Esophagus squamous epithelium (tissue), 5 donors: Measurements from ENCODE around the gene DKC1. TPM values are rescaled to one million over a fixed set of nuclear protein-coding genes. Genes with fewer than 3 reads are reported as not detected.
A peak's percentile ranks its signal among the peaks of the same experiment; 100 is the strongest.

ENCODE experiments used
- DNase-seq: peaks from one replicate; lab custom pipeline; 2025; lab: John Stamatoyannopoulos, UW
- H3K27ac ChIP-seq, 4 donors: fragments of 200-600 bp; sonication (generic); one replicate each; pipeline ENCODE4 v1.5.1; 2016 to 2019; ENCODE audit warnings: mild to moderate bottlenecking in 1 of 4
- H3K27me3 ChIP-seq, 4 donors: fragments of 200-600 bp; sonication (generic); 1 replicate in 3 of 4; 2 replicates in 1 of 4; pipeline versions ENCODE4 v1.5.1 to v1.6.0; 2017 to 2021; ENCODE audit warnings: antibody characterized with exemption in 1 of 4
- H3K36me3 ChIP-seq, 3 donors: fragments of 200-600 bp; sonication (generic); one replicate each; pipeline ENCODE4 v1.5.1; 2016 to 2019
- H3K4me1 ChIP-seq, 3 donors: fragments of 200-600 bp; sonication (generic); one replicate each; pipeline ENCODE4 v1.5.1; 2017 to 2019
- H3K4me3 ChIP-seq, 4 donors: fragments of 200-600 bp; sonication (generic); 1 replicate in 3 of 4; 2 replicates in 1 of 4; pipeline ENCODE4 v1.5.1; 2016 to 2019; ENCODE audit warnings: mild to moderate bottlenecking in 2 of 4, moderate library complexity in 1 of 4
- H3K9me3 ChIP-seq, 3 donors: fragments of 200-600 bp; sonication (generic); one replicate each; pipeline ENCODE4 v1.5.1; 2016 to 2019
- POLR2A ChIP-seq, 4 donors: fragments of 450-650 bp; IDR thresholded peaks; one replicate each; pipeline ENCODE4 v1.6.1; 2017; ENCODE audit warnings: antibody characterized with exemption in 4 of 4, mild to moderate bottlenecking in 4 of 4, moderate library complexity in 3 of 4
- WGBS, 2 donors: methylation state at CpG; one replicate each; pipeline ENCODE4 v1.1.5; 2018; 5-methylcytosine and 5-hydroxymethylcytosine counted together
- intact Hi-C: fragments of 100-400 bp; cut with DNase I; formaldehyde crosslinking; loops from one replicate; pipeline ENCODE4 v1.15.0; 2022
- total RNA-seq, 4 donors: library from RNA; depleted of rRNA; stranded (reverse); fragments of >200 nt; gene quantifications; one replicate each; pipeline ENCODE4 v1.1.0, GENCODE V29; 2016
- TF ChIP-seq, protein P1 (sequence below), 6 experiments: fragments of 450-650 bp in 4 of 6; fragments of 200-600 bp in 2 of 6; sonication (generic) in 2 of 6; IDR thresholded peaks; one replicate each; pipeline ENCODE4 v1.5.1; 2016 to 2019; ENCODE audit warnings: antibody characterized with exemption in 6 of 6, mild to moderate bottlenecking in 4 of 6, moderate library complexity in 4 of 6
- donor health status: DM: yes; HTN: yes; CAD: no.

Gene DKC1
- 10 to 100 TPM; 41.5 to 86.2 (median 49.5) TPM for total RNA-seq

DNA sequence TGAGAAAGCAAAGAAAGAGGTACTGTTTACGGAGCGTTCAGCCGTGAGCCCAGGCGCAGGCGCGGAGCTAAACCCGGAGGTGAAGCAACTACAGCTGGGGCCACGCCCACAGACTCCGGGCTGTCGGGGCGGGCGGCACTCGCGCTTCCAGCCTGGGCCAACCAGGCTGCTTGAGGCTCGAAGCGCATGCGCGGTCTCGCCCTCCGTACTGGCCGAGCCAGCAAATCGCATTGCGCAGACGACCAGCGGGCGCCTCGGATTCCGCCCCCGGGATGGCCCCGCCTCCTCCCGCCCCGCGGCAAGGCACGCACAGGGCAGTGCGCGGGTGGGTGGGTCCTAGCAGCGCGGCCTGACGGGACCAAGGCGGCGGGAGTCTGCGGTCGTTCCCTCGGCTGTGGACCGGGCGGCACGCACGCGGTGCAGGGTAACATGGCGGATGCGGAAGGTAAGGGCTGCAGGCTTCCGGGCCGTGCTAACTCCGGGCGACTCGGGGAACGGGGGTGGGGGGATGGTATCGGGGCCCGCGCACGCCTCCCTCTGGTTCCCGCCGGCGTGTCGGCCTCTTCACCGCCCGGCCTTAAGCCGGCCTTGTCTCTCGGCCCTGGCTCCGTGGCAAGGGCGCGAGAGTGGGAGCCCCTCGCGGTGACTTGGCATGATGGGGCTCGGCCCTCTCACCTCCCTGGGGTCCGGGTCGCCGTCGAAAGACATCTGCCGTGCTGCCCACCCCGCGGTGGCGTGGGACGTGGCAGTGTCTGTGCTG lies at the start of gene DKC1:
Gene DKC1 (plus strand): TSS at position 328 of the 760 bp plus-strand sequence. CDS start 102 bp downstream, at position 430.
- peak; percentile 65 for DNase-seq
- H3K27ac ChIP-seq, result peak within 1 kb of the TSS; percentile 78 to 88 (median 82)
- 23% methylated on average over 18 of the region's 84 CpGs; no CpG with 5 or more reads in 1 of the 2 donors for WGBS, 2 donors
- peaks cover 0 to 29% (median 0%) of the 10 kb centered on the region in 3 donors for H3K36me3 ChIP-seq
- no peaks in the 10 kb centered on the region for H3K9me3 ChIP-seq
- intact Hi-C loops, result no loop called here
- peak within 1 kb of the TSS; percentile 68 to 74 (median 70) for H3K4me3 ChIP-seq
- H3K27me3 ChIP-seq, result no peaks in the 10 kb centered on the region
- TF ChIP-seq, protein P1, sequence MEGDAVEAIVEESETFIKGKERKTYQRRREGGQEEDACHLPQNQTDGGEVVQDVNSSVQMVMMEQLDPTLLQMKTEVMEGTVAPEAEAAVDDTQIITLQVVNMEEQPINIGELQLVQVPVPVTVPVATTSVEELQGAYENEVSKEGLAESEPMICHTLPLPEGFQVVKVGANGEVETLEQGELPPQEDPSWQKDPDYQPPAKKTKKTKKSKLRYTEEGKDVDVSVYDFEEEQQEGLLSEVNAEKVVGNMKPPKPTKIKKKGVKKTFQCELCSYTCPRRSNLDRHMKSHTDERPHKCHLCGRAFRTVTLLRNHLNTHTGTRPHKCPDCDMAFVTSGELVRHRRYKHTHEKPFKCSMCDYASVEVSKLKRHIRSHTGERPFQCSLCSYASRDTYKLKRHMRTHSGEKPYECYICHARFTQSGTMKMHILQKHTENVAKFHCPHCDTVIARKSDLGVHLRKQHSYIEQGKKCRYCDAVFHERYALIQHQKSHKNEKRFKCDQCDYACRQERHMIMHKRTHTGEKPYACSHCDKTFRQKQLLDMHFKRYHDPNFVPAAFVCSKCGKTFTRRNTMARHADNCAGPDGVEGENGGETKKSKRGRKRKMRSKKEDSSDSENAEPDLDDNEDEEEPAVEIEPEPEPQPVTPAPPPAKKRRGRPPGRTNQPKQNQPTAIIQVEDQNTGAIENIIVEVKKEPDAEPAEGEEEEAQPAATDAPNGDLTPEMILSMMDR (IDR thresholded peaks at IDR 0.05), result no peak
- TF ChIP-seq POLR2A (IDR thresholded peaks at IDR 0.05), result peak in 2 of 4 donors; percentile 30 to 53
- H3K4me1 ChIP-seq, result peaks cover 0 to 27% (median 0%) of the 10 kb centered on the region in 3 donors

DNA sequence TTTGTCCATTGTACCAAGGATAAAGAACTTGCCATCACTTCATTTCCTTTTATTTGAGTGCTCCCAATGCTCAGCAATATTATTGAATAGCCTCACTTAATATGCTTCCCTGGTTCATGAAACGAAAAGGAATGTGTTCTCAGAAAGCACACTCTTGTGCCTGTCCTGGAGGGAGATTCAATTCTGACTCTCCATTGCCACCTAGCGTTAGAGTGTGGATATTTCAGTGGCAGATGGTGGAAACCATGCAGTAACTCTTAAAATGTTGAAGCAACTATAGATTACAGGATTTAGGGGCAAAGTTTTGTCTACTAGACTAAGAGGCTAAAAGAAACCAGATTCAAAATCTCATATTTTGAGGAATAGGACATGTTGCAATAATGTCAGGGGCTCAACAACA lies 47.7 kb upstream of the DKC1 start:
- Histone ChIP-seq H3K4me1 (peaks cover 0 to 27% (median 8%) of the 10 kb centered on the region in 3 donors), H3K36me3 (no peaks in the 10 kb centered on the region), H3K4me3 (no peak overlapping the region), H3K27me3 (no peaks in the 10 kb centered on the region), H3K27ac (no peak overlapping the region), H3K9me3 (no peaks in the 10 kb centered on the region)
- DNase-seq, result no peak
- 0% methylated on average over 2 of the region's 2 CpGs for WGBS, 2 donors
- no peak for TF ChIP-seq POLR2A (IDR thresholded peaks at IDR 0.05)
- TF ChIP-seq, protein P1 (IDR thresholded peaks at IDR 0.05), result peak; percentile 38 to 77 (median 71)
- intact Hi-C loops, result no loop called here

GRCh38 chrX:154715825-154716224 lies 46.8 kb upstream of the DKC1 start:
- no peak for TF ChIP-seq POLR2A (IDR thresholded peaks at IDR 0.05)
- TF ChIP-seq, protein P1 (IDR thresholded peaks at IDR 0.05), result no peak
- 70 to 77% methylated on average over 2 to 5 of the region's 5 CpGs for WGBS, 2 donors

GRCh38 chrX:154717824-154718223 lies 44.8 kb upstream of the DKC1 start:
- no peak overlapping the region for H3K4me3 ChIP-seq
- TF ChIP-seq, protein P1 (IDR thresholded peaks at IDR 0.05), result no peak
- no peak for TF ChIP-seq POLR2A (IDR thresholded peaks at IDR 0.05)
- H3K27ac ChIP-seq, result peak overlapping the region in 2 of 4 donors; percentile 33 to 41
- no peaks in the 10 kb centered on the region for H3K36me3 ChIP-seq
- intact Hi-C loops, result no loop called here
- DNase-seq, result no peak
- H3K4me1 ChIP-seq, result peaks cover 0 to 20% (median 5%) of the 10 kb centered on the region in 3 donors
- no peaks in the 10 kb centered on the region for H3K27me3 ChIP-seq
- H3K9me3 ChIP-seq, result no peaks in the 10 kb centered on the region
- 50 to 100% methylated on average over 1 to 7 of the region's 7 CpGs for WGBS, 2 donors

More at GRCh38 chrX:154715825-154716224, 46.8 kb upstream of the DKC1 start:
- H3K4me1 ChIP-seq, result peaks cover 0 to 27% (median 8%) of the 10 kb centered on the region in 3 donors
- no peak overlapping the region for H3K27ac ChIP-seq
- no peaks in the 10 kb centered on the region for H3K27me3 ChIP-seq
- no peak overlapping the region for H3K4me3 ChIP-seq
- H3K36me3 ChIP-seq, result no peaks in the 10 kb centered on the region
- intact Hi-C loops, result no loop called here
- no peak for DNase-seq
- H3K9me3 ChIP-seq, result no peaks in the 10 kb centered on the region

DNA sequence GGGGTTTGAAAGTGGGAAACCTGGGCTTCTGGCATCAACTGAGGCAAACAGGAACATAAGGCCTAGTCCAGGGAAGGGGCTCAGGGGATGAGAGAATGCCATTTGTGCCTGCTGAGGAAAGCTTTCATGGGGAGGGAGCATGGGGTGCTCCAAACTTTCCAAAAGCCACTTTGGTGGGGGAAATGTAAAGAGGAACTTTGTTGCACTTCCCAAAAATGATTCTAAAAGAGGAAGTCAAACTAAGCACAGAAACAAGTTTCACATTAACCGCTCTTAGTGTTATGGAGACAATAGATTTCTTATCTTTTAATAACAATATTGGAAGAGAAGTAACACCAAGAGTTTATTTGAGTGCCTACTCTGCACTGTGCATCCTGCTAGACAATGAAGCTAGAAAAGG lies 44.0 kb upstream of the DKC1 start:
- Histone ChIP-seq H3K36me3 (no peaks in the 10 kb centered on the region), H3K27me3 (no peaks in the 10 kb centered on the region), H3K4me3 (no peak overlapping the region), H3K9me3 (no peaks in the 10 kb centered on the region), H3K27ac (peak overlapping the region in 2 of 4 donors; percentile 33 to 41), H3K4me1 (peaks cover 0 to 15% (median 0%) of the 10 kb centered on the region in 3 donors)
- WGBS, 2 donors, result 65 to 70% methylated on average over 1 of the region's 1 CpG
- no peak for DNase-seq
- intact Hi-C loops, result no loop called here
- TF ChIP-seq, protein P1 (IDR thresholded peaks at IDR 0.05), result no peak
